Measurements from ENCODE around the gene ANXA4.

DNA sequence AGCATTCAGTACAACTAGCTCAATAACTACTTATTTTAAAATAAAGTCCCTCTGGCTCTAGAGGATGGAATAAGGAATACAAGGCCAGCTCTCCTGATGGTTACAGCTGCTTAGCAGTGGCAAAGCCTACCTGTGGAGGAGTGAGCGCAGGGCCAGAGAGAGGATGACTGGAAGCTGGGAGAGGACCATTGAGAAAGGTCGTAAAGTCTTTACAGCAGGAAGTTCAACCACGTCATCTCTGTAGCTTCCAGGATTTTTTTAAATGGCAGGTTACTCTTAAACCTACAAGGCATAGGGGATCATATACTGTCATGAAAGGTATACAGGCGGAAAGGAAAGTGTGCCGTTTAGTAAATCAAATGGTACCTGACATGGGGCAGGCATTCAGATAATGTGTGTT lies 26.3 kb downstream of the ANXA4 start:
- TF ChIP-seq EZH2 (IDR thresholded peaks at IDR 0.05; ENCODE audit: borderline replicate concordance, low read length): no peak
- TF ChIP-seq, protein P1, sequence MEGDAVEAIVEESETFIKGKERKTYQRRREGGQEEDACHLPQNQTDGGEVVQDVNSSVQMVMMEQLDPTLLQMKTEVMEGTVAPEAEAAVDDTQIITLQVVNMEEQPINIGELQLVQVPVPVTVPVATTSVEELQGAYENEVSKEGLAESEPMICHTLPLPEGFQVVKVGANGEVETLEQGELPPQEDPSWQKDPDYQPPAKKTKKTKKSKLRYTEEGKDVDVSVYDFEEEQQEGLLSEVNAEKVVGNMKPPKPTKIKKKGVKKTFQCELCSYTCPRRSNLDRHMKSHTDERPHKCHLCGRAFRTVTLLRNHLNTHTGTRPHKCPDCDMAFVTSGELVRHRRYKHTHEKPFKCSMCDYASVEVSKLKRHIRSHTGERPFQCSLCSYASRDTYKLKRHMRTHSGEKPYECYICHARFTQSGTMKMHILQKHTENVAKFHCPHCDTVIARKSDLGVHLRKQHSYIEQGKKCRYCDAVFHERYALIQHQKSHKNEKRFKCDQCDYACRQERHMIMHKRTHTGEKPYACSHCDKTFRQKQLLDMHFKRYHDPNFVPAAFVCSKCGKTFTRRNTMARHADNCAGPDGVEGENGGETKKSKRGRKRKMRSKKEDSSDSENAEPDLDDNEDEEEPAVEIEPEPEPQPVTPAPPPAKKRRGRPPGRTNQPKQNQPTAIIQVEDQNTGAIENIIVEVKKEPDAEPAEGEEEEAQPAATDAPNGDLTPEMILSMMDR (IDR thresholded peaks at IDR 0.05; ENCODE audit: low read length): no peak

Data from OCI-LY1 (cell line).